Stimulated activated CD4-positive, alpha-beta T cell treated with anti-CD3 and anti-CD28 coated beads, Interleukin-15, amount 100 ng/mL, for 1 hour (primary cell): Measurements from ENCODE around the gene FCER2.

Source experiments
- DNase-seq, 2 donors: peaks; one replicate each; pipeline ENCODE4 v3.0.0-alpha.2; 2020; ENCODE audit warnings: low read depth in 1 of 2, low spot score in 1 of 2

Gene FCER2

DNA sequence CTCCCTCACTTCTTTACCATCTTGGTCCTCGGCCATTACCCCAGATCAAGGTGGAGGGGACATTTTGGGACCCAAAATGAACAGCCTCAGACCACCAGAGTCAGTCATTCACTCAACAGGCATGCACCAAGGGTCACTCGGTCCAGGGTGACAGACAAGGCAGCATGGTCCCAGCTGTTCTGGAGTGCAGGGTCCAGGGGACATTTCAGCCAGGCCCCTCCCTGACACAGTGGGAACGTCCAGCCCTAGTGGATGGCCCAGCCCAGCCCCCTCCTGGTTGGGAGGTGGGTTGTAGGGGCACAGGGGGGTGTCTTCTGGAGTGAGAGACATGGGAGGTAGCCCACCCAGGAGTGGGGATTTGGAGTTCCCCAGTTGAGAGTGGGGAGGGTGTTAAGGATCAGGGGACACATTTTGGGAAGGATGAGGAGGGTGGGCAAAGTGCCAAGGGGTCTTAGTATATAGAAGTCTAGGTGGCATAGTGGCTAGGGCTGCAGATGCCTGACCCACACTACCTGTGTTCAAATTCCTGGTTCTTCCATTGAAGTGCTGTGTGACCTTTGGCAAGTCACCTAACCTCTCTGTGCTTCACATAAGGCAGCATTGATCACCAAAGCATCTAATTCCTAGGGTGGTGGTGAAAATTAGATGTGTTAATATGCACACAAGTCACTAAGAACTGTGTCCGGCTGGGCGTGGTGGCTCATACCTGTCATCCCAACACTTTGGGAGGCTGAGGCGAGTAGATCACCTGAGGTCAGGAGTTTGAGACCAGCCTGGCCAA lies 2.5 kb upstream of the FCER2 start:
- DNase-seq = no peak

DNA sequence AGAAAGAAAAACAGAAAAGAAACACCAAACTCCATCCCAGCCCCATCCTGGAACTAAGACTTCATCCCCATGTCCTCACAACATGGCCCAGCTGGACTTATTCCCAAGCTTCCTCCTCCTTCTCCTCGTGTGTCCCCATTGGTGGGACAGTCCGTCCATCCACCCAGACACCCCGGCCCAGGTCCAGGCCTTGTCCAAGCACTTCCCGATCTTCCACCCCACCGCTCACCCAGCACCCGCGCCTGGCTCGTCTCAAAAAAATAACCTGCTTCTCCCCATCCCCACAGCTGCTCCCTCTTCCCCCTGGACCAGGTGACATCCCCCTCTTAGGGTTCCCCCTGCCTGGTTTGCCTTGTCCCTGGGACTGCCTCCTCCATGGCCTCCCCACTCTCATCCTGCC lies 1.4 kb upstream of the FCER2 start:
- DNase-seq = no peak

DNA sequence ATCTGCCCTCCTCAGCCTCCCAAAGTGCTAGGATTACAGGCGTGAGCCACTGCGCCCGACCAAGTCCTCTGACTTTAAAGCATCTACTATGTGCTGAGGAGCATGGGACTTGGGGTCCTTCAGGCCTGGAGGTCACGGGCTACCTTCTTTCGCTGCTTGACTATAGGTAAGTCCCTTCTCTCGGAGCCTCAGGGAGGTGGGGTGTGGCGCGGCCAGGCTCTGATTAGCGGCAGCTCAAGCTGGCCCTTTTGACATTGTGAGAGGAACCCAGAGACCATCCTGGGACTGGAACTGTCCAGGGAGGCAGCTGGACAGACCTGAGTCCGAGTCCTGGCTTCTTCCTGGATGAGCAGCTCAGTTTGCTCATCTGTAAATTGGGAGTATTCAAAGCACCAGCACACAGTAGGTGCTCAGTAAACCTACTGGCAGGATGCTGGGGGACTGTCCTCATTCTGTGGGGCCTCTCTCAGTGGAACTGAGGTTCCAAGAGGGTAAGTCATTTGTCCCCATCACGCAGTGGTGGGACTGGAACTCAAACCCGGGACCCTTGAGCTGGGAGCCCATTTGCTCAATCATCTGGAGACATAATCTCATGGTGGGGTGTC lies 780 bp downstream of the FCER2 start:
- no peak for DNase-seq

DNA sequence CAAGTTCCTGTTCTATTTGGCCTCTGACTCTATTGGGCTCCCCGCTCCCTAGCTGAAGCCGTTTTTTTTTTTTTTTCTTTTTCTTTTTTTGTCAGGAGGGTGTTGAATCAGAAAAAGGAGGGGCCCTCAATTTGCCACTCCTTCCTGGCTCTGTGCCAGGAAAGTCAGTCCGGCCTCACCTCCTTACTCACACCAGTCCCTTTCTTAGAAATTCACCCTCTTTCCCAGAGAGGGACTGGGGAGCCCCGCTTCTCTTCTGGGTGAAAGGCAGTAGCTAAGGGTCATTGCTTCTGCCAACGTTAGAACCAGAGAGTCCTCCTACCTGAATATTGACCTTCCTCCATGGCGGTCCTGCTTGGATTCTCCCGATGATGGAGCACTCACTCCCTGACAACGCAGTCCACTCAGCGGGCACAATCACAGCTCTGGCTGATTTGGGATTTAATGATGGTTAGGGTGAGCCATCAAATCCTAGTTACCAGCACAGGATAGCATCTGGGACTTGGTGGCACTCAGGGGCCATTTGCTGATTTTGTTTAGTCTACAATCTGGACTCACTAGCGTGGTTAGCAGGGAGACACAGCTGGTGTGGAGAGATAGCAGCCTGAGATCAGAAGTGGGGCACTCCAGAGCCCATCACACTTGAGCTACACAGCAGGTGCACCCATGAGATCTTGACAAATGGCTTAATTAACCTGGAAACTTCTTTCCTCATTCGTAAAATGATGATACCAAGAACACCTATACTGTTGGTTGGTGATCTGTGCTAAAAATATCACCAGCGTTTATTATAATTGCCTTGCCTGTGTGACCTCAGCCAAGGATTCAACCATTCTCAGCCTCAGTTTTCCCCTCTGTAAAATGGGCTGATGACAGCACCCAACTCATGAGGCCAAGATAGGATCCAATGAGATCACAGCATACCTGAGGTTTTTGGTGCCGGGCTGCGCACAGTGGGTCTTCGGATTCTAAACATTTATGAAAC lies 2.2 kb downstream of the FCER2 start:
- DNase-seq = no peak

DNA sequence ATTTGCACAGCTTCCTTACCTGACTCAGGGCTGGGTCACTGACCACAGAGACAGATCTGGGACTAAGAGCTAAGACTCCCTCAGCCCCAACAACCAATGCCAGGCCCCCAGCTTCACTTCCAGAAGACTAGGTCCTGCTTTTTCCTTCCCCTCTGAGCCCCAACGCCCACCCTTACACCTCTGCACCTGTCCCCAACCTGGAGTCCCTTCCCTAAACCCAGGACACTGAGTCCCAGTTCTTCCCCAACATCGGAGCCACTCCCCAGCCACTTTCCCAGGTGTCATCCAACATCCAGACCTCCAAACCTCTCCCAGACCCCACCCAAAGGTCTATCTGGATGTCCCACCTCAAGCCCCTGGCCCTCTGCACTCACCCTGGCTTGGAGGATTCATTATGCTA lies 2.9 kb downstream of the FCER2 start:
- DNase-seq = no peak

DNA sequence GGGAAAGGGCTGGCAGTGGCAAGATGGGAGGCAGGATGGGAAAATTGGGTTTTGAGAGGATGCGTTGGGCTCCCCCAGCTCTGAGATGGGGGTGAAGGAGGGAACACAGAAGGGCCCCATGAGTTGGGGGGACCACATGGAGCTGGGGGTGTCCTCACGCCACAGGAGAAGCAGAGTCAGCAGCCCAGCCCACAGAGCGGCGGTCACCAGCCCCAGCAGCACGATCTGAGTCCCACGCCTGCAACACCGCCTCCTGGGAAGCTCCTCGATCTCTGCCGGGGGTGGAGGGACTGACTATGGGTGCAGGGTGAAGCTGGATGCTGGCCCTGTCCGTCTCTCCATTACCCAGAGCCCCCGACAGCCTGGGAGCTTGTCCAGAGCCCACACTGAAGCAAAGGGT lies 3.3 kb downstream of the FCER2 start:
- no peak for DNase-seq

DNA sequence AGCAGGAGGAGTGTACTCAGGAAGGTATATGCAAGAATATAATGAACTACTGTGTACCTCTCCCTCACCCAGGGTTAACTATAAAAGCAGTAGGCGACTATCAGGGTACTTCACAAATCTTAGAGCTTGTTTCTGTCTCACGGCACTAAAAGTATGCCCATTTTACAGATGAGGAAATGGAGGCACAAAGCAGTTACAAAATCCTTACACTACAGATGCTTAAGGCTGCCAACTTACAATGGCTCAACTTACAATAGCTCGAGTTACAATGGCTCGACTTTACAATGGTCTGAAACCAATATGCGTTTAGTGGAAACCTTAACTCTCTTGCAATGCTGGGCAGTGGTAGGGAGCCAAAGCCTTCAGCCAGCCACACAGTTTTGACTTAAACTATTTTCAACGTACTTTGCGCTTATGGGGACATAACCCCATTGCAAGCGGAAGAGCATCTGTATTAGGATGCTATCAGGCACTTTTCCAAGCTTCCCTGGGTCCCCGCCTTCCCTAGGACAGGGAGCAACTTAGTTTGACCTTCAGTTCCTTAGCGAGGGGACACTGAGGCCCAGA lies 4.1 kb downstream of the FCER2 start:
- no peak for DNase-seq

DNA sequence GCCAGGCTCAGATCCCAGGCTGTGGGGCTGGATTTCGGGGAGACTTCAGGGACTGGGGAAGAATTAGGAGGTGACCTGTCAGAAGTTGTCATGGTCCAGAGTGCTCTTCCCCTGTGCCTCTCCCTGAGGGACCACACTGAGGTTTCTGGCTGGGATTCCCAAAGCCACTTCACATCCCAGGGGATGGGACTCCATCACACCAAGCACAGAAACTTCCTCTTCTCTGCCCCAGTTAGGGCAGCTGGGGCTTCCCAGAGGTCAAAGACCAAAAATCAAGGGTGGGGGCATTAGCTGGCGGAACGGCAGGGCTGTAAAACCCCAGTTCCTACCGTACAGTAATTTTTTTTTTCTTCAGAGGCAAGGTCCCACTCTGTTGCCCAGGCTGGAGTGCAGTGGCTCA lies 7.4 kb downstream of the FCER2 start:
- no peak for DNase-seq

DNA sequence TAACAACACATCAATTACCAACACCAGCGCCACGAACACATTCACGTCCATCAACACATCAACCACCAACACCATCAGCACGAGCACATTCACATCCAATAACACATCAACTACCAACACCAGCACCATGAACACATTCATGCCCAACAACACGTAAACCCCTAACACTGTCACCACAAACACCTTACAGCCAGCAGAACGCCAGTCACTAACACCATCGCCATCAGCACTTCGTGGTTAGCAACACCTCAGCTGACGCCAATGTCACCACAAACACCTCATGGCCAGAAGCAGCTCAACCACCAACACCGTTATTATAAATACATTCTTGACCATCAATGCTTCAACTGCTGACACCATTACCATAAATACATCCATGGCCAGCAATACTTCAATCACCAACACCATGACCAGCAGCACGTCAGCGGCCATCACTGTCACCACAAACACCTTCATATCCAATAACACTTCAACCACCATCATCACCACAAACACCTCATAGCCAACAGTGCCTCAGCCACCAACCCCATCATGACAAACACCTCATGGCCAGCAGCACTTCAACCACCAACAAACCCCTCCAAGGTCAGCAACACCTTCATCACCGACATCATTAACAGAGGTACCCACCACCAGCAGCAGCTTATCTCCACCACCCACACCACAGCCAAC lies 9.4 kb downstream of the FCER2 start:
- DNase-seq = no peak

DNA sequence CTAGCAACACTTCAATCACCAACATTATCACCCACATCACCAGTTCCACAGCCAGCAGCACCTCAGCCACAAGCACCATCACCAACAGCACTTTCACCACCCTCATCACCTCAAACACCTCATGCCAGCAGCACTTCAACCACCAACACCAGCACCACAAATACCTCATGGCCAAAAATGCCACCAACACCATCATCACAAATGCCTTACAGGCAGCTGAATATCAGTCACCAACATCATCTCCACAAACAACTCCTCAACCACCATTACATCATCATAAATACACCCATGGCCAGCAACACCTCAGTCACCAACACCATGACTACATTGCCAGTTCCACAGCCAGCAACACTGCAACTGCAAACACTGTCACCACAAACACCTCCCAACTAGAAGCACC lies 10.4 kb downstream of the FCER2 start:
- no peak for DNase-seq

DNA sequence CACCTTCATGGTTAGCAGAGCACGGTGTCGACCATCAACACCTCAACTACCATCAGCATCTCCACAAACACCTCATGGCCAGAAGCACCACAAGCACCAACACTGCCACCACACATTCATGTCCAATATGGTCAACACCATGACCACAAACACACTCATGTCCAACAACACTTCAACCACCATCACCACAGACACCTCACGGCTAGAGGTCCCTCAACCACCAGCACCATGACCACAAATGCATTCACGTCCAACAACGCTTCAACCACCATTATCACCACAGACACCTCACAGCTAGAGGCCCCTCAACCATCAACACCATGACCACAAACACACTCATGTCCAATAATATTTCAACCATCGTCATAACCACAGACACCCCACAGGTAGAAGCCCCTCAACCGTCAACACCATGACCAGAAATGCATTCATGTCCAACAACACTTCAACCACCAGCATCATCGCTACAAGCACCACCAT lies 11.1 kb downstream of the FCER2 start:
- no peak for DNase-seq

DNA sequence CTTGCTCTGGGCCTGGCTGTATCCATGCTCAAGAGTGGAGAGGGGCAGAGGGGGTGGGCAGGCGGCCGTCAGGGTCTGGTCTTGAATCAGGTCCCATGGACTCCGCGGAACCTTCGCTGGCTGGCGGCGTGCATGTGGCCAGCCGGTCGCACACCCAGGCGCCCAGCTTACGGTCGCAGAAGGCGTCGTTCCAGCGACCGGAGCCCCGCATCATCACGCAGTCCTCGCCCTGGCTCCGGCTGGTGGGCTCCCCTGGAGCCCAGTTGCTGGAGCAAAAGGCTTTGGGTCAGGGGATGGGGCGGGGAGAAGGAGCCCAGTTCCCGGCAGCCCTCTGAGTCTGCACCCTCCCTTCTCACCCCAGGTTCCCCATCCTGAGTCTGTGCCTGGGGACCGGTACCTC lies 12.8 kb downstream of the FCER2 start:
- no peak for DNase-seq

DNA sequence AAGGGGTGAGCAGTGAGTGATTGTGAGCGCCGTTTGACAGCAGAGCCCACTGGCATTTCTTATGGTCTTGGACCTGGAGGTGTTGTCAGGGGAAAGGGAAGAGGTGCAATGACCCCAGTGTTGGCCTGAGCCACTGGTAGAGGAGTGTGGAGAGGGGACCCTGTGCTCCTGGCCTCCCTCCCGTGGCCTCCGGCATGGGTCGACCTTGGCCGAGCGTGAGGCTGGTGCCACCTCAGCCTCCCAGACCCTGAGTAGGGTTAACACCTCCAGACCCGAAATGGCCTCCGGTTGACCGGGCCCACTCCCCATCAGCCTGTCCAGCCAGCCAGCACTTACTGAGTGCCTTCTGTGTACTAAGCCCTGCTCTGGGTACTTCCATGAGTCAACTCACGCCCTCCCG lies 14.8 kb downstream of the FCER2 start:
- DNase-seq = no peak

DNA sequence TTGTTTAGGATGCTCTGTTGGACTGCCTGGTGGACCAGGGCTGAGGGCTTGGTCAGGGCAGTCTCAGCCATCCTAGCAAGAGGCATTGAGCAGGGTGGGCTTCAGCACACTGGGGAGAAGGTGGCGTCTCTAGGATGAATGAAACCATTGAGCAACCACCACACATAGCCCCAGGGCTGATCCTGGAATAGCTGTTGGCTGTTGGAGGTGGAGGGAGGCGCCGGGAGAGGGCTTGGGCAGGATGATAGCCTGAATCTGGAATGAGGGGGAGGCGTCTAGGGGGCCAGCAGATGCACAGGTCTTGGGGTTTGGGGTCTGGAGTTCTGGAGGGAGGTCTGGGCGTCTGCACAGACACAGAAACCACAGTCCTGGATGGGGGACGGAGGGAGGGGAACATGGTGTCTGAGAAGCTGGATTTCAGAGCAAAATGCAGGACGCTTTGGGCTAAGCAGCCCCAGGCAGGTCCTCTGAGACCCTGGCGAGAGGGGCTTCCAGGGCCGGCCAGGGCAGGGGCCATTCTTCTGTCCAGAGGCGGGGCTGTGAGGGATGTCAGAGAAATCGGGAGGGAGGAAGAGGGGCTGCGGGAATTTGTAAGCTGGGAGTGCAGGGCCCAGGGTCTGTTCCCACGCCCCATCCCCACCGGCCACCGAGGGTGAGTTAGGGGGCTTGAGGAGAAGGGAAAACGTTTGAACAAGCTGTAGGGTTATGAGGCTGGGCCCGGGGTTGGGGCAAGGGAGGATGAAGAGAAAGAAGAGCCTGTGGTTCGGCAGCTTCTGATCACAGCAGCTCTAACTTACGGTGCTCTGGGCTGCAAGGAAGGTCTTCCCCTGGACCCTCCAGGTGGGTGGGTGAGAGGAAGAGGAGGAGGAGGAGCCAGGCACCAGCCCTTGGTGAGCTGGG lies 16.1 kb downstream of the FCER2 start:
- no peak for DNase-seq

DNA sequence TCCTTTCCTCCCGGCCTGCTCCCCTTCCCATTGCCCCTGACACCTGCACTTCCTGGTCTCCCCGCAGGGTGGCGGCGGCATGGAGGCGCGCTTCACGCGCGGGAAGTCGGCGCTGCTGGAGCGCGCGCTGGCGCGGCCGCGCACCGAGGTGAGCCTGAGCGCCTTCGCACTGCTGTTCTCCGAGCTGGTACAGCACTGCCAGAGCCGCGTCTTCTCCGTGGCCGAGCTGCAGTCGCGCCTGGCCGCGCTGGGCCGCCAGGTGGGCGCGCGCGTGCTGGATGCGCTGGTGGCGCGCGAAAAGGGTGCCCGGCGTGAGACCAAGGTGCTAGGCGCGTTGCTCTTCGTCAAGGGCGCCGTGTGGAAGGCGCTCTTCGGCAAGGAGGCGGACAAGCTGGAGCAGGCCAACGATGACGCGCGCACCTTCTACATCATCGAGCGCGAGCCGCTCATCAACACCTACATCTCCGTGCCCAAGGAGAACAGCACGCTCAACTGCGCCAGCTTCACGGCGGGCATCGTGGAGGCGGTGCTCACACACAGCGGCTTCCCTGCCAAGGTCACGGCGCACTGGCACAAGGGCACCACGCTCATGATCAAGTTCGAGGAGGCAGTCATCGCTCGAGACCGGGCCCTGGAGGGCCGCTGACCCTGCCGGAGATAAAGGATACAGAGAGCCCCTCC lies 19.6 kb downstream of the FCER2 start:
- DNase-seq = no peak

DNA sequence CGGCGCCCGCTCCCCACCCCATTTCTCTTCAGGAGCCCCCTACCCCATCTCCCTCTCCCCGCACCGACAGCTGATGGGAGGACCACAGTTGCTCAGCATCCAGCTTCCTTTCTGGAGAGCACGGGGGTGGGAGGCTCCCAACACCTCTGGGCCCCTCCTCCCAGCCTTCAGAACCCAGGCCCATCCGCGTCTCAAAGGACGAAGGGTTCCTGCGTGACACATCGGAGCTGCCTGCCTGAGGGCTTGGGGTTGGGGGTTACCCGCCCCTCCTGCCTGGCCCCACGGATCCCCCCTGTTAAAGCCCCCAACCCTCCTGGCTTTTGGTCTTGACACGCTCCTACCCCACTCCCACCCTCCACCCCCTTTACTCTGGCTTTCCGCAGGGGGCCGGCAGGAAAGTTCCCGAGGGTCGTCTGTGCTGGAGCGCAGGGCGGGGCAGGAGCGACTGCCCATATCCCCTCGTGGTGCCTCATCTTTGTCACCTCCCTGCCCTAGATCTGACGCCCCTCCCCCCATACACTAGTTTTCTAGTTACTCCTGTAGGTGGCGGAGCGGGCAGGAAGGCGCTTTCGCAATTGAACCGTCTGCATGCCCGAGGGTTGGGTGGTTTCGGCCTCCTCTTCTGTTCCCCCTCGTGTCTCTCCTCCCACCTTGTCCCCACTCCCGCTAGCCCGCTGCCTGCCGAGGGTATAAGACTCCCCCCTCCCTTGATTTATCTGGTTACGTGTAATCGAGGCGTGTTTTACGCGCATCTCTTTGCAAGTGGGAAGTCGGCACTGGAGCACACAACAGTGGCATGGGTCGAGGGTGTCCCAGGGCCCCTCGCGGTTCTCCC lies 20.4 kb downstream of the FCER2 start:
- peak; percentile 58 to 62 for DNase-seq

DNA sequence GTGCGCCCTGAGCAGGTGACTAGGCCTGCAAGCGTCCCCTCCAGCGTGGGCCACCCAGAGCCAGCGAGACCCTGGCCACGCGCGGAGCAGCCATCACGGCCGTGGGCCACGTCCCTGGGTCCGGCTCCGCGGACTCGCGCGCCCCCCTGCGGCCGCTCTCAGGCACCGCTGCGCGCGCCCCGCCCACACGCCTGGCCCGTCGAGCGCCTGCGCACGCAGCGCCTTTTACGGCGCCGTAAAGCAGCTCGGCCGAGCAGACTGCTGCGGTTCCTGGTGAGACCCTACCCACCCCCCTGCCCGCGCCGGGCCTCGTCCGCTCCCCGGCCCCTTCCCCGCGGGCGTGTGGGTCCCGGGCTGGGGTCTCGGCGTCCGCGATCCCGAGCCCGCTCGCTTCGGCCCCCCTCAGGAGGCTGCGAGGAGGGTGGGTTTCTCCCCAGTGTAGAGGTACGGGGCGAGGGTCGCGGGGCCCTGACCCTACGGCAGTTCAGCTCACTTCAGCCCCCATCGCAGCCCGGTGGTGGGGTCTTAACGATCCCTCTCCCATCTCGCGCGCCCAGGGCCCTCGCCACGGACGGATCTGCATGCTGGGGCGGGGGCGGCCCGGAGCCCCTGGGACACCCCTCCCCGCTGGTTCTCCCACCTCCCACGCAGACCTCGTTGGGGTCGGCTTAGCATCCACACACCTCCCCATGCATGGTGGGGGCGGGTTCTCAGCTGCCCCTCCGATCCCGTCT lies 21.2 kb downstream of the FCER2 start, which contains the start of gene TRAPPC5:
TSS of gene TRAPPC5 (plus strand) at position 228 of the 734 bp plus-strand sequence. CDS start 1,421 bp downstream, outside the sequence.
- DNase-seq = peak; percentile 81 to 84
